GM18951 (cell line): ENCODE data around the gene RASL10B.

ENCODE experiments used
- POLR2A ChIP-seq: IDR thresholded peaks from 4 replicates; pipeline ENCODE4 v1.6.1; 2011; ENCODE audit warnings: mild to moderate bottlenecking; ENCODE audit not compliant: insufficient read length, insufficient read depth; ENCODE audit errors: extremely low read depth
- in situ Hi-C: fragments of 300-500 bp; cut with MboI; formaldehyde crosslinking; loops from one replicate; pipeline ENCODE4 v1.12.0; 2022; ENCODE audit warnings: low sequenced_read_pairs, mixed read lengths, inconsistent platforms; ENCODE audit not compliant: unreplicated experiment

The RASL10B gene

DNA sequence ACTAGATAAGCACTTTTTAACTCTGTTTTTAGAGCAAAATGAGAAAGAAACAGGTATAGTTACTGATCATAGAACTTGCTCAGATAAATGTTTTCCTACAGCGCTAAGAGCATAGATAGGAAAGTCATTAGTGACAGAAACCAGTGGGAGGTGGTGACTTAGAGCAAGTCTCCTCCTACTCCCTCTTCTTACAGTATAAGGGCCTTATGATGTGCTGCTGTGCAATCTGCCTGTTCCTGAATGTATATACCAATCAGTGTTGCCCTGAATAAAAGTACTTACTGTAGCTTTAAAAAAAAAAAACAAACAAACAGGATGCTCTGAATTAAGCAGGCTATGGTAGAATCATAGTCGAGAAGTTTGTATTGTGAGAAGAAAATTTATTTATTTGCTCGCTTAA is 23.3 kb upstream of the RASL10B start:
- in situ Hi-C loops, result no loop called here
- no peak for TF ChIP-seq POLR2A

DNA sequence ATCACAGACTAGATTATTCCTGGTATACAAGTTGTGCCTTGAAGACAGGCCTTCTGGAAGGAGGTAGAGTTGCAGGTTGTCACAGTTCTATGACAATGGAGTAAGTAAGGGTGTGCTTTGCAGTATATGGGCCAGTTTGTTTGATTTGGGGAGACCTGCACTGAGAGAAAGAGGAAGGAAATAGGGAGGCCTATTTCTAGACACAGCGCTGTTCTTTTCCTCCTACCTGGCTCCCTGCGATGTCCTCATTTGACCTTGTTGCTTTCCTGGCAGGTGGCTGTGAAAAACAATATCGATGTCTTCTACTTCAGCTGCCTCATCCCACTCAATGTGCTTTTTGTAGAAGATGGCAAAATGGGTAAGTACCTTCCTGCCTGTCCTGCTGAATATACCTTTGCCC is 22.5 kb upstream of the RASL10B start:
- no peak for TF ChIP-seq POLR2A
- in situ Hi-C loops, result no loop called here

DNA sequence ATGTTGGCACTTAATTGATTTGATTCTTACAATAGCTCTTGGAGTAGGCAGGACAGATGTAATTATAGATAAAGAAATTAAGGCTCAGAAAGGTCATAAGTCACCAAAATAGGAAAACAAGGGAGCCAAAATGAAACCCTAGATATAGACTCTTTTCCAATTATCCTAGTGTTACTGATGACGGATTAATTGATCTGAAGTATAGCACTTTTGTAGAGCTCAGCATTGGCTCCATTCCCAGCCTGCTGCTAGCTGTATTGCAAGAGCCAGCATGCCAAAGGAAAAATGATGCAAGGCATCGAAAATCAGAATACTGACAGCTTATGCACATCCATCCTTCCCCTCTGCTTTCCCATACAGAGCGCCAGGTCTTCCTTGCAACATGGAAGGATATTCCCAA is 21.6 kb upstream of the RASL10B start:
- in situ Hi-C loops, result no loop called here

DNA sequence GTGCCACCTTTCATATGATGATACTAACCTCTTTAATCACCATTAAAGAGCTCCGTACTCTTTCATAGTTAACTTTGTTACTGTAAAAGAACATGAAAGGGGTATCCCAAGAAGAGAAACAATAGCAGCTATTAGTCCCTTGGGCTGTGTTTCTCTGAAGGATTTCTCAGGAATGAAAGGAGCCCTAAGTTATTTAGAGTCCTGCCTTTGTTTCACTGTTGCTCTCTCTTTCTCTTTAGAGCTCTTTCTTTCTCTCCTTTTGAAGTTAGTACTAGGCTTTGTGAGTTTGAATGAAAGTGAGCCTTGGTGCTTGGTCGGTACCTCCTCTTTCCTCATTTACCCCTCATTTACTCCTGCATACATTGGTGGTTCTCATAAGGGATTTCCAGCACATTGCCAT is 20.5 kb upstream of the RASL10B start:
- no peak for TF ChIP-seq POLR2A
- in situ Hi-C loops, result no loop called here

More for the DNA sequence above, 21.6 kb upstream of the RASL10B start:
- TF ChIP-seq POLR2A, result no peak

DNA sequence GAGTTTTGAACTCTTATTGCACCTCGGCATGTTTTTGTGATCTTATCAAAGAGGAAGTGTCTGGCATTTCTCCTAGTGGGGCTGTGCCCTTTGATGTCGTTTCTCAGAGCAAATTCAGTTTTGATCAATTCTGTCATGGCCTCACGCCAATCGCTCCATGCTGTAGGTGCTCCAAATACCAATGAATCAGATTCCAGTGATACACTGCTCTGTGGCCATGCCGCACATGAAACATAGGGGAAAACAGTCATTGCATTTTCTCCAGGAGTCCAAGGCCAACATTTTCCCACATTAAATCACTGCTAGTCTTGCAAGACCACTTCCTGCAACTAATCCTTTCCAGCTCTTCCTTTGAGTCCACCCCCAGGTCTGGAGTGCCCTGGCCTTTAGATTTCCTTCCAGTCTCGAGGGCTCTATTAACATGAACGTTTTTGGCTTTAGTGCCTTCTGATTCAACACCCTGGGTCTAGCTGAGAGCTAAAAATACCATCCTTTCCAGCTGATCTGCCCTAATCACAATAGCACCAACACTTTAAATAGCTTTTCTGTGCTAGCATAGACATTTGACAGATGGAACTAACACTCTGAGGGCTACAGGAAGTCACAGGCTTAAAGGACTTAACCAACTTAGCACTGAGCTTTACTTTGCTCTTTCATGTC is 18.2 kb upstream of the RASL10B start:
- in situ Hi-C loops, result no loop called here
- TF ChIP-seq POLR2A, result no peak

DNA sequence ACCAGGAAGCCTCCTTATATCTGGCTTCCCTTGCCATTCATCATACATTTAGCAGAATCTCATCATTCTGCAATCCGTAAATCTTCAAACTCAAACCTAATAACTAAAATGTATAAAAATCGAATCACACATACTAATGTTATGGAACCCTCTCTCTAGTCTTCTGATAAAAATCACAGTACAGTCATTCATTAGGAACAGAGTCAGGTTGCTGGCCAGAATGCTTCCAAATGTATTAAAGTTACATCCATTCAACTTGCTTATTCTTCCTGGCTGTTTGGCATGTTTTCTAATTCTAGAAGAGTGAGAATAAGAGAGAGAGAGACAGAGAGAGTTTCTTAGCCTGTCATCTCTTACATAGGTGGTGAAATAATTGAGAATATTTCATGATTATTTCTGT is 16.5 kb upstream of the RASL10B start:
- no peak for TF ChIP-seq POLR2A
- in situ Hi-C loops, result no loop called here

DNA sequence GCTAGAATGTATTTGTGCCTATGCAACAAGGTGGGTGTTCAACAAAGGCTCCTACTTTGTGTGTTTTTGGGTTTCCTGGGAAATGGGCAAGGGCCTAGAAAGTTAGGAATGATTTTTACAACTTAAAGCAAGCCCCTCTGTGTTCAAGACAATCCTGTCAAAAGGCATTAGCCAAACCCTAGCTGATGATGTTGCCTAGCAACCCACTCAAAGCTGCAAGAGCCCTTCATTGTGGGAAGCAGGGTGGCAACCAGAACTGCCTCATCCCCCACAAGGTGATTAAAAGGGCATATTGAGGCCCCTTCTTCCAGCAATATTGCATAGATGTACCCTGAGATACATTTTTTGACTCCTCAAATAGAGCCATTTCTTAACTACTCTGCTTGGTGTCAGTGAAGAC is 16.0 kb upstream of the RASL10B start:
- TF ChIP-seq POLR2A, result no peak
- in situ Hi-C loops, result no loop called here

DNA sequence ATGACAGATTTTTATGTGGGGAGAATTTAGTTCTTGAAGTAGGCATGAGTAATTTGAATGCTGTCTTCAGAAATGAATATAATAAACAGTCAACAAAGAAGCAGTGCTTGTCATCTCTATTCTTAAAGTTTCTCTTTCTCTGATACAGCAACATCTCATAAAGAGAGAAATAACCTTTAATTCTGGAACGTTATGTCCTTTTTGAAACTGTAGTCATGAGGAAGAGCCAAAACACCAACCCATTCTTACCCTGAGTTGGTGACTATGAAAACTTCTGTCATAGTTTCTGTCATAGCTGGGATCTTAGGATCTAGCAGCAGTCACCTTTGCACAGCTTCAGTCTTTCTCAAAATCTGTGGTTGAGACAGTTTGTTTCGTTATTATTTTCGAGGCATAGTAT is 15.3 kb upstream of the RASL10B start:
- in situ Hi-C loops, result no loop called here
- TF ChIP-seq POLR2A, result no peak

DNA sequence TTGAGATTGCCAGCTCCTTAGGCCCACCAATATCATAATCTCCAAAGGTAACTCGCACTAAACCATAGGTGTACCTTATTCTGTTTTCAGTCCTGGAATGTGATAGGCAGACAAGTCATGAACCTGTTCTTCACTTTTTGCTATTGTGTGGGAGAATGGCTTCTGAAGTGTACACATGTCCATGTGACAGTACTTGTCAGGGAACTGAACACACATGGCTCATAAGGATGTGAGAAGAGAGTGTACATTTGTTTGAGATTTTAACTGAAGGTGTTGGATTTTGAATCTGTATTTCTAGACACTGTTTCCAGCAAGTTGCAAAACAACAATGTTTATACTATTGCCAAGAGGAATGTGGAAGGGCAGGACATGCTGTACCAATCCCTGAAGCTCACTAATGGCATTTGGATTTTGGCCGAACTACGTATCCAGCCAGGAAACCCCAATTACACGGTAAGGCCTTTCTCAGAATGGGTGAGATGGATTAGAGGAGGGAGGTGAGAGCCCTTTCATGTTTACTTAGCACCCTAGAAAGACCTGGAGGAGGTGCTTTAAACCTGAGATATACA is 14.5 kb upstream of the RASL10B start:
- in situ Hi-C loops, result no loop called here
- no peak for TF ChIP-seq POLR2A

DNA sequence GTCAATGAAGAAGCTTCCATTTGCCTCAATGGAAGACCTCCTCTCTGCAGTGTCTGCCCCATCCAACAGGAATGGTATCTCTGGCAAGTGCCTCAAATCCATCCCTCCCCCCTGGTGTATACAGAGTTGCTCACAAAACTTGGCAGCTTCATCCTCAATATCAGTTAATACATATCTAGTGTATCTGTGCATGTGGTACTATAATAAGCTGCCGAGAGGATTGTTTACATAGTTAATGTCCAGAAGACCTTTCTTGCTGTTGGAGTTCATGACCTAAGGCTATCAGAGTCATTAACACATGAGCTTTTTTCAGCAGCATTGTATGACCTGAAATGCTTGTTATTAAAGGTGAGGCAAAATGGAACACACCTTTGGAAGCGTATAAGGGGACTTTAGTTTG is 14.0 kb upstream of the RASL10B start:
- in situ Hi-C loops, result no loop called here
- TF ChIP-seq POLR2A, result no peak

DNA sequence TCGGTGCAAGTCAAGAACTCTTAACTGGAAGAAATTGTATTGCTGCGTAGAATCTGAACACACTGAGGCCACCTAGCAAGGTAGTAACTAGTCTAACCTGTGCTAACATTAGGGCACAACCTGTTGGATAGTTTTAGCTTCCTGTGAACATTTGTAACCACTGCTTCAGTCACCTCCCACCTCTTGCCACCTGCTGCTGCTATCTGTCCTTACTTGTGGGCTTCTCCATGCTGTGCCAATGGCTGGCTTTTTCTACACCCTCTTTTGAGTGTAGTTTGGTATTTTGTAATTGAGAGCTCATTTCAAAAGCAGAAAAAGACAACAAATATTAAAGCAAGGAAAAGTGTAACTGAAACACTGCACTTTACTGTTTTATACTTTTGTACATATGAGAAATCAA is 7.7 kb upstream of the RASL10B start:
- in situ Hi-C loops, result no loop called here
- TF ChIP-seq POLR2A, result no peak

DNA sequence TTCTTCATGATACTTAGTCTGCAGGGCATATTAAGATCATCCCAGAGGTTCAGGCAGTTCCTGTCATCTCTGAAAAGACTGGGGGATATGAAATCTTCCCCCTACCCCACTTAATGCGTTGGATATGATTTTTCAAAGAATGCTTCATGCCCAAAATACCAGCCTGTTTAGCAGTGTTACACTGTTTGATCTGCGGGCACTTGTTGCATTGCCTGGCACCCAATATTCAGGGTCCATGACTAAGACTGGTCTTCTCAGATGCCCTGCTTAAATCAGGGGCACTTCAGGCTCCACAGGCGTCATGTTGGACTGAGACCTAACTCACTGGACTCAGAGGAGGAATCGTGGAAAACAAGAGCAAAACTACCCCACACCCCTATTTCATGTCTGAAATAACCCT is 6.4 kb upstream of the RASL10B start:
- TF ChIP-seq POLR2A, result no peak
- in situ Hi-C loops, result loop anchor here (25.0 kb wide), 1 partner anchor 563 kb away; no protein-coding TSS in a partner anchor

DNA sequence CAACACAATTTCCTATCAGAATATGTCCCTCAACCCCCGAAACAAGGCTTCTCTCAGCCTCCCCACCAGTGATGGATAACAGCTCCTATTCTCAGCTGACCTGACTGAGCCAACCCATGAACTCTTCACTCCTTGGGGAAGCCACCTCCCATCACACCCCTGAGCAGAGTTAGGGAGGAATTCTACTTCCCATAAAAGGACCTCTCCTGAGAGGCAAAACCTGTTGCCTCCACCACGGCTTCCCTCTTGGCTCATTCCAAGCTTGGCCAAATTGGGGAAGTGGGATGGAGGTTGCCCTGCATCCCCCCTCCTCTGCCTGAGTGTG is 5.7 kb upstream of the RASL10B start:
- in situ Hi-C loops, result loop anchor here (25.0 kb wide), 1 partner anchor 563 kb away; no protein-coding TSS in a partner anchor
- no peak for TF ChIP-seq POLR2A

DNA sequence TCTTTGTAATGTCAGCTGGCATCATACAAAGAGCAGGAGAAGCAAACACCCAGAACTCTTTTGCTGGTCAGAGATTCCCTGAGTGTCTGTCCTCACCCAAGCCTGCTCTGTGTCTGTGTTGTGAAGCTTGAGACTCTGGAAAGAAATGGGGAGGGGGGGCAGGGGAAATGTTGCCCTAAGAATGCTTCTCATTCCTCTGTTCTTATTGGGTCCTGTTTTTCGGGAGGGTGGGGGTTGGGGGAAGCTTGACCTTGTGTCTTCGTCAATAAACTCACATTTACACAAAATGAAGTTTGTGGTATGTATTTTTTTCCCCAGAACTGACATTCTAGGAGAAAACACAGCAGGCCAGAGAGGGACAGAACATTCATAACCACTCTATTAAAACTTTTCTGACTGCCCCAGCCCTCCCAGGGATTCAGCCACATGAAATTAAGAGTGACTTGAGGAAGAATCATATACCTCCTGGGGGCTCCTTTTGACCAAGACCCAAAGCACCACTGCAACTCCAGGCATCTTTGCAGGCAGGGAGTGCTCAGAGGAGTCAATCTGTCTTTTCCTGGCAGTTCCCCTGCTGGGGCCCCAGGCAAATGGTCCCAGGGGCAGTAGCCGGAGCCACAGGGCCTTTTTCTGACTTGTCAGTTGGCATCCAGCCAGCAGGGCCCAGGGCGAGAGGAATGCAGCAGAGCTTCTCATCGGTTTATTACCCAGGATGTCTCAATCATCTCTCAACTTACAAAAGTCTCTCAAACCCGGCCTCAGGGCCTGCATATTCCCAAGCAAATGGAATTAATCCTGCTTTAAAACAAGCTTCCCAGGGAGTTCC is 5.1 kb upstream of the RASL10B start:
- TF ChIP-seq POLR2A, result no peak
- in situ Hi-C loops, result loop anchor here (25.0 kb wide), 1 partner anchor 564 kb away; no protein-coding TSS in a partner anchor
